ENCODE data around the gene BICD2.

DNA sequence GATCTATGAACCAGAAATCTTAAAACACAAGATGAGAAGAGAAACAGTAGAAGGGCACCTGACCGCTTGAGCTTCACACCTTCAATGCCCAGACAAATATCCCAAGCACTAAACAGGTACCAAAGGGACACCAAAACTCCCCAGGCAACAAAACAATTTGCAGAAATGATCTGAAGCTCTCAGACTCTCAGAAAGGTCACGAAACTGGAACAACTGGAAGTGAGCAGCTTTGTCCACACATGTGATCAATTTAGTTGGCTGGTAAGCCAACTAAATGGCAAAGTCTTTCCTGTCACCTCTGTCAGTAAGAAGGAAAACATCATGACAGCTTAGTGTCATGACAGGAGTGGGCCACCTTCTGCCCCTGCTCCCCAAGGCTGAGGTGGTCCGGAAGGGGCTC lies 98.8 kb downstream of the BICD2 start:
- TF ChIP-seq, protein P1, sequence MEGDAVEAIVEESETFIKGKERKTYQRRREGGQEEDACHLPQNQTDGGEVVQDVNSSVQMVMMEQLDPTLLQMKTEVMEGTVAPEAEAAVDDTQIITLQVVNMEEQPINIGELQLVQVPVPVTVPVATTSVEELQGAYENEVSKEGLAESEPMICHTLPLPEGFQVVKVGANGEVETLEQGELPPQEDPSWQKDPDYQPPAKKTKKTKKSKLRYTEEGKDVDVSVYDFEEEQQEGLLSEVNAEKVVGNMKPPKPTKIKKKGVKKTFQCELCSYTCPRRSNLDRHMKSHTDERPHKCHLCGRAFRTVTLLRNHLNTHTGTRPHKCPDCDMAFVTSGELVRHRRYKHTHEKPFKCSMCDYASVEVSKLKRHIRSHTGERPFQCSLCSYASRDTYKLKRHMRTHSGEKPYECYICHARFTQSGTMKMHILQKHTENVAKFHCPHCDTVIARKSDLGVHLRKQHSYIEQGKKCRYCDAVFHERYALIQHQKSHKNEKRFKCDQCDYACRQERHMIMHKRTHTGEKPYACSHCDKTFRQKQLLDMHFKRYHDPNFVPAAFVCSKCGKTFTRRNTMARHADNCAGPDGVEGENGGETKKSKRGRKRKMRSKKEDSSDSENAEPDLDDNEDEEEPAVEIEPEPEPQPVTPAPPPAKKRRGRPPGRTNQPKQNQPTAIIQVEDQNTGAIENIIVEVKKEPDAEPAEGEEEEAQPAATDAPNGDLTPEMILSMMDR (IDR thresholded peaks at IDR 0.05; ENCODE audit: insufficient read depth, low read length, poor library complexity, severe bottlenecking) = no peak
- no peak for TF ChIP-seq EZH2phosphoT487 (conservative IDR thresholded peaks at IDR 0.05; ENCODE audit: low read length)
